ENCODE data around the gene ZNF600.
"Not testable (repeated sequence)": the region's sequence is repeated elsewhere in the genome, so short reads cannot be mapped to it uniquely, and the experiment has no call there.

ZNF600 gene

GRCh38 chr19:52741951-52742485, 44.6 kb downstream of the ZNF600 start:
- DNase-seq (ENCODE audit: low read depth) = no peak

DNA sequence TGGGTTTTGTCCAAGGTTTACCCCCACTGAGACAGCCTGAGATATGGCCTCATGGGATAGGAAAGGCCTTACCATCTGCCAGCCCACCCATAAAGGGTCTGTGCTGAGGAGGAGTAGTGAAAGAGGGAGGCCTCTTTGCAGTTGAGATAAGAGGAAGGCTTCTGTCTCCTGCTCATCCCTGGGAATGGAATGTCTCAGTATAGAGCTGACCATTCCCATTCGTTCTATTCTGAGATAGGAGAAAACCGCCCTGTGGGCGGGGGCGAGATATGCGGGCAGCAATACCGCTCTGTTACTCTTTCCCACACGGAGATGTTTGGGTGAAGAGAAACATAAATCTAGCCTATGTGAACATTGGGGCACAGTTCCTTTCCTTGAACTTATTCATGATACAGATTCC, 45.2 kb downstream of the ZNF600 start:
- DNase-seq (ENCODE audit: low read depth) = not testable (repeated sequence)

DNA sequence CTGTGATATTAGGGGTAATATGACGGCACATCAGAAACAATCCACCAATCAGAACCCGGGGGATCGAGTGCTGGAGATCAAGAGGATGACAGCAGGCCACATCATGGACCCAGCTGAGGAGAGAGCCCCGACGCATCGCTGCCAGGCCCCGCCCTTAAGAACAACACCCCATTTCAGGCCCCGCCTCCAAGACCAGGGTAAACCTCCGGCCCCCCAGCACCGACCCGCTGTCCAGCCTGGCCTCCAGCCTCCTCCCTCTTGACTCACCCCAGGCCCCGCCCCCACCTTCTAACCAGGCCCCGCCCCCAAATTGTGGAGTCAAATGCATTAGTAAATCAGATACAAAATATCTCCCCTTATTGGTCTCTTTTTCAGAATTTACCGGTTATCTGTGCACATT, 47.0 kb downstream of the ZNF600 start:
- DNase-seq (ENCODE audit: low read depth) = no peak

DNA sequence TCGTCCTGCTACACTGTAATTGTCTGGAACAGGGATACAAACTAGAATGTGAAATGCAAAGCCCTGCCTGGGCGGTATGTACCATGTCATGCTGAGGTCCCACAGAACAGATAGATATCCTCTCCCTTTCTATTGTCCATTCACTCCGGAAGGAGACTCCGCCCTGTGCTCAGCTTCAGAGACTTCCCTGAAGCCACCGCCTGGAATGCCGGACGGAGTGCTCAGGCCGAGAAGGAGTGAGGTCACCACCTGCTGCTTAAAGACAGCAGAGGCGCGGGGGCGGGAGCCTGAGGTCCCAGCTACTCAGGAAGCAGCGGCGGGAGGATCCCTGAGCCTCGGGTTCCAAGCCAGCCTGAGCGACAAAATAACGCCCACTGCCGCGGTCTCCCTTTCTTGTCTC, 50.9 kb downstream of the ZNF600 start:
- no peak for DNase-seq (ENCODE audit: low read depth)

GRCh38 chr19:52734893-52735661, 51.5 kb downstream of the ZNF600 start, which contains the start of gene ZNF611:
TSS of gene ZNF611 (minus strand) at chr19:52735044. CDS start at chr19:52715894, 19,150 bp downstream.
- DNase-seq (ENCODE audit: low read depth) = peak; percentile 88

DNA sequence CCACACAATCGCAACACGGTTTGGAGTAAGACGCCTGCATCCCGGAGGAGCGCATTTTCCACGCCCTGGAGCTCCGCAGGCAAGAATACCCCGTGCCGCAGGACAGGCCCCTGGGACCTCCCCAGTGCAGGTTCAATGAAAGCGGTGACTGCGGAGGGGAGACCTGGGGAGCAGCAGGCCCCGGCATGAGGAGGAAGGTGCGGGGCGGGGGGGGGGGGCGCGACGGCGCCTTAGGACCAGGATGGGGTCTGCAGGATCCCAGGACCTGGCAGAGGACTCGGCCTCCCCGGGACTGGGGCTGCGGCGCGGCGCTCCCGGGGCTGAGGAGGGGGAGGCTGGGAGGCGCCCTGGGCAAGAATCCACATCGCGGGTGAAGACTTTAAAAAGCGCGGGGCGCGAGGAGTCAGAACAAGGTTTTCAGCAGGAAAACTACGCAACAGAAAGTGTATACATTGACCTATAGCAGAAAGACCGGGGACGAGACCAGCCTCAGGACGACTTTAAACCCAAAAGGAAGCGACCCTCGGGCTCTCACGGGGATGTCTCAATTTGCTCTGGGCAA, 52.2 kb downstream of the ZNF600 start:
- DNase-seq (ENCODE audit: low read depth) = no peak

DNA sequence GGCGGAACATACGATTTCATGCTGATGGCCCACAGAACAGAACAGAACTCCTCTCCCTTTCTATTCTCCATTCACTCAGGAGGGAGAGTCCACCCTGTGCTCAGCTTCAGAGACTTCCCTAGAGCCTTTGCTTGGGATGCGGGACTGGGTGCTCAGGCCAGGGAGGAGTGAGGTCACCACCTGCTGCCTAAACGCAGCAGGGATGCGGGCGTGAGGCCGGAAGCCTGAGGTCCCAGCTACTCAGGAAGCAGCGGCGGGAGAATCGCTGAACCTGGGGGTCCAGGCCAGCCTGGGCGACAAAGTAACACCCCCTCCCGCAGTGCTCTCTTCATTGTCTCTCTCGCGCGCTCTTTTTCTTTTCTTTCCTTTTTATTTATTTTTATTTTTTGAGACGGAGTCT, 60.5 kb downstream of the ZNF600 start:
- DNase-seq (ENCODE audit: low read depth) = not testable (repeated sequence)

DNA sequence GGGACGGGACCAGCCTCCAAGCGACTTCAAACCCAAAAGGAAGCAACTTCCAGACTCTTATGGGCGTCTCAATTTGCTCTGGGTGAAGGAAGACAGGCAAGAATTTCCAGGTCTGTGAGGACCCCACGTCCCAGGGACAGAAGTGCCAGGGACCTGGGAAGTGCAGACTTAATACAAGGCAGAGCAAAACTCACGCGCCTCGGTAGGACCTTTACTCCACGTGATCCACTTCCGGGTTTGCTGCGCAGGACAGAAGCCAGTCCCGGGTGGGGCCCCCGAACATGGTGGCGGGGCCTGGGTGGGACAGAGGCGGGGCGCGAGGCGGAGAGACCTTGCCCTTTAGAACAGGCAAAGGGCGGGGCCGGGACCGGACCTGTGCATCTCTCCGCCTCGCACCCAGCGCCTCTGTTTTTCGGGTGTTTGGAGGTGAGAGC, 61.0 kb downstream of the ZNF600 start:
- no peak for DNase-seq (ENCODE audit: low read depth)

GRCh38 chr19:52724701-52725514, 61.7 kb downstream of the ZNF600 start:
- no peak for DNase-seq (ENCODE audit: low read depth)

DNA sequence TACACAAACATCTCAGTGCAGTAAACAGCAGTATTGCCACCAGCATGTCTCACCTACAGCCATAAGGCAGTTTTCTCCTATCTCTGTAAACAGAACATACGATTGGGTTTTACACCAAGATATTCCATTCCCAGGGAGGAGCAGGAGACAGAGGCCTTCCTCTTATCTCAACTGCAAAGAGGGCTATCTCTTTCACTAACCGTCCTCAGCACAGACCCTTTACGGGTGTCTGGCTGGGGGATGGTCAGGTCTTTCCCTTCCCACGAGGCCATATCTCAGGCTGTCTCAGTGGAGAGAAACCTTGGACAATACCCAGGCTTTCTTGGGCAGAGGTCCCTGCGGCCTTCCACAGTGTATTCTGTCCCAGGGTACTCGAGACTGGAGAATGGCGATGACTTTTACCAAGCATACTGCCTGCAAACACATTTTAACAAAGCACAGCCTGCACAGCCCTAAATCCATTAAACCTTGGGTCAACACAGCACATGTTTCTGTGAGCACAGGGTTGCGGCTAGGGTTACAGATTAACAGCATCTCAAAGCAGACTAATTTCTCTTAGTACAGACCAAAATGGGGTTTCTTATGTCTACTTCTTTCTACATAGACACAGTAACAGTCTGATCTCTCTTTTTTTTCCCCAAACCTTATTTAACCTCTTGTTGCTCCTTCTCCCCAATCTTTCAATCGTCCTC, 62.5 kb downstream of the ZNF600 start:
- DNase-seq (ENCODE audit: low read depth) = not testable (repeated sequence)

DNA sequence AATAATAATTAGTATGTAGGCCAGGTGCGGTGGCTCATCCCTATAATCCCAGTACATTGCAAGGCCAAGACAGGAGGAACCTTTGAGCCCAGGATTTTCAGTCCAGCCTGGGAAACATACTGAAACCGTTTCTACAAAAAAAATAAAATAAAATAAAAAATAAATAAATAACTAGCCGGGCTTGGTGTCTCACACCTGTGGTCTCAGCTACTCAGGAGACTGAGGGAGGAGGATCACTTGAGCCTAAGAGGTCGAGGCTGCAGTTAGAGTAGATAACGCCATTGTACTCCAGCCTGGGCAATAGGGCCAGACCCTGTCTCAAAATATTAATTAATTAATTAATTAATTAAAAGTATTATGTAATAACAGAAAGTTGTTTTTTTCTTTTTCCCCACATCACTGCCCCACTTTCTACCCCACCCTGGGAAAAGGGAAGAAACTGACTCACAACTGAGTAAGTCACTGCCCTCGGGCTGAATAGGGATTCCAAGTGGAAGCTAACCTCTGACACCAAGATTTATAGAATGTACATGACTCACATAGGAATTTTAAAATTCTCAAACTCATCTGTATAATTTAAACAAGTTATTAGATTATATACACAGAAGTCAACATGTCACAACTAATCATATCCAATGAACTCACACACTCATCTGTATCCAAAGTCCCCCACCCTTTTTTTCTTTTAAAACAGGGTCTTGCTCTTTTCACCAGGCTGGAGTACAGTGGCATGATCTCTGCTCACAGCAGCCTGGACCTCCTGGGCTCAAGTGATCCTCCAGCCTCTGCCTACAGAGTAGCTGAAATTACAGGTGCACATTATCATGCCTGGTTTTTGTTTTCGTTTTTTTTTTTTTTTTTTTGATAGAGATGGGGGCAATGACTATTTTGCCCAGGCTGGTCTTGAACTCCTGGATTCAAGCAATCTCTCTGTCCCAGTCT, 64.3 kb downstream of the ZNF600 start:
- peak; percentile 83 for DNase-seq (ENCODE audit: low read depth)

DNA sequence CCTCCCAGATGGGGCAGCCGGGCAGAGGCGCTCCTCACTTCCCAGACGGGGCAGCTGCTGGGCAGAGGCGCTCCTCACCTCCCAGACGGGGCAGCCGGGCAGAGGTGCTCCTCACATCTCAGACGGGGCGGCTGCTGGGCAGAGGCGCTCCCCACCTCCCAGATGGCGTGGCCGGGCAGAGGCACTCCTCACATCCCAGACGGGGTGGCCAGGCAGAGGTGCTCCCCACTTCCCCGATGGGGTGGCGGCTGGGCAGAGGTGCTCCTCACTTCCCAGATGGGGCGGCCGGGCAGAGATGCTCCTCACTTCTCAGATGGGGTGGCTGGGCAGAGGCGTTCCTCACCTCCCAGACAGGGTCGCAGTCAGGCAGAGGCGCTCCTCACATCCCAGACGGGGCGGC, 66.0 kb downstream of the ZNF600 start:
- DNase-seq (ENCODE audit: low read depth) = not testable (repeated sequence)

GRCh38 chr19:52716522-52716921, 70.1 kb downstream of the ZNF600 start:
- no peak for DNase-seq (ENCODE audit: low read depth)

GRCh38 chr19:52715902-52716301, 70.7 kb downstream of the ZNF600 start:
- DNase-seq (ENCODE audit: low read depth) = not testable (repeated sequence)

- DNase-seq (ENCODE audit: low read depth) = not testable (repeated sequence)
Measured at GRCh38 chr19:52715330-52715729, 71.3 kb downstream of the ZNF600 start.

Data from GM04504 (cell line).